Measurements from ENCODE around the gene UGT2A2.

The UGT2A2 gene

GRCh38 chr4:69549651-69550050 lies 89.8 kb downstream of the UGT2A2 start:
- no peak for TF ChIP-seq CTCF (IDR thresholded peaks at IDR 0.05)

DNA sequence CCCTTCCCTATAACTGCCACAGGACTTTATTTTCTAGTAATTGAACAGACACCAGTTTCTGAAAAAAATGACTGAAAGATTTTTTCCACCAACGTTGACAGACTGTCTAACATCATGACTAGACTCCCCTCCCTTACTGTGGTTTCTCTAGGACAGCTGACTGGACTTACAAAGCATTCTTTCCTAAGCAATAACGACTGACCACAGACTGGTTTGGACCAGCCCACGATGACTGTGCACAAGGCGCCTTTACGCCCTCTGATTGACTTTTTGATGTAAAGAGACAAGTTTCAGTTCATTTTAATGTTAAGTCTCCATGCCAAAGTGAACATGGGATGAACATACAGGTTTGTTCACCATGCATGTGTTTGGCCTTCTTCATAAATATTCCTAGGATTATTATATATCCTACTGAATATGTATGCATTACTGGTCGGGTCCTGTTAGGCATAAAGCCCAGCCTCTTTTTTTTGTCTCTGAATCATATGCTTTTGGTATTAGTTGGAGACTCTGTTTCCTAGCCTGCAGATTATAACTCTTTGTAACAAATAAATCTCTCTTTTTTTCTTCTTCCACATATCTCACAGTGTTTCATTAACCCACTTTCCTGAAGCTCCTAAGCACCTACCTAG lies 93.2 kb downstream of the UGT2A2 start:
- no peak for TF ChIP-seq CTCF (IDR thresholded peaks at IDR 0.05)
